ENCODE data around the gene CATSPER1. TPM values are rescaled to one million over a fixed set of nuclear protein-coding genes. Genes with fewer than 3 reads are reported as not detected.

Gene CATSPER1
- total and polyA plus RNA-seq, 2 of the 13 experiments (the other 11 are each of a cell fraction or from before 2014, with no cell fraction given), result 0.17 TPM; not detected in 1

GRCh38 chr11:66051766-66052663, 25.7 kb upstream of the CATSPER1 start, which contains the start of gene SF3B2 (continued):
- TF ChIP-seq, protein P1, sequence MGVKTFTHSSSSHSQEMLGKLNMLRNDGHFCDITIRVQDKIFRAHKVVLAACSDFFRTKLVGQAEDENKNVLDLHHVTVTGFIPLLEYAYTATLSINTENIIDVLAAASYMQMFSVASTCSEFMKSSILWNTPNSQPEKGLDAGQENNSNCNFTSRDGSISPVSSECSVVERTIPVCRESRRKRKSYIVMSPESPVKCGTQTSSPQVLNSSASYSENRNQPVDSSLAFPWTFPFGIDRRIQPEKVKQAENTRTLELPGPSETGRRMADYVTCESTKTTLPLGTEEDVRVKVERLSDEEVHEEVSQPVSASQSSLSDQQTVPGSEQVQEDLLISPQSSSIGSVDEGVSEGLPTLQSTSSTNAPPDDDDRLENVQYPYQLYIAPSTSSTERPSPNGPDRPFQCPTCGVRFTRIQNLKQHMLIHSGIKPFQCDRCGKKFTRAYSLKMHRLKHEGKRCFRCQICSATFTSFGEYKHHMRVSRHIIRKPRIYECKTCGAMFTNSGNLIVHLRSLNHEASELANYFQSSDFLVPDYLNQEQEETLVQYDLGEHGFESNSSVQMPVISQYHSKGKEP (CRISPR knock-in tag; IDR thresholded peaks at IDR 0.05), result no peak
- peak; percentile 63; the same call in 1 of the 2 replicates for TF ChIP-seq ZNF572 (CRISPR knock-in tag; IDR thresholded peaks at IDR 0.05)
- TF ChIP-seq TOPORS (CRISPR knock-in tag; IDR thresholded peaks at IDR 0.05), result peak; percentile 79; the same call in 1 of the 2 replicates
- TF ChIP-seq MLLT10 (CRISPR knock-in tag; IDR thresholded peaks at IDR 0.05), result no peak; the same call in 1 of the 2 replicates
- 0 out of 2 replicates have a peak, but pooled peaks have one; percentile 29 for TF ChIP-seq ZFP36L1 (CRISPR knock-in tag; IDR thresholded peaks at IDR 0.05)
- peak; percentile 89 for TF ChIP-seq SALL2 (CRISPR knock-in tag; IDR thresholded peaks at IDR 0.05)
- TF ChIP-seq KAT7 (CRISPR knock-in tag; IDR thresholded peaks at IDR 0.05; ENCODE audit: borderline replicate concordance), result no peak; the same call in 1 of the 2 replicates
- peak; percentile 82 for TF ChIP-seq IKZF5 (CRISPR knock-in tag; IDR thresholded peaks at IDR 0.05)
- 0 out of 2 replicates have a peak, but pooled peaks have one; percentile 40 for TF ChIP-seq ZNF138 (CRISPR knock-in tag; IDR thresholded peaks at IDR 0.05; ENCODE audit: low read depth)
- TF ChIP-seq KMT2B (CRISPR knock-in tag; IDR thresholded peaks at IDR 0.05), result peak; percentile 85
- TF ChIP-seq, protein P2, sequence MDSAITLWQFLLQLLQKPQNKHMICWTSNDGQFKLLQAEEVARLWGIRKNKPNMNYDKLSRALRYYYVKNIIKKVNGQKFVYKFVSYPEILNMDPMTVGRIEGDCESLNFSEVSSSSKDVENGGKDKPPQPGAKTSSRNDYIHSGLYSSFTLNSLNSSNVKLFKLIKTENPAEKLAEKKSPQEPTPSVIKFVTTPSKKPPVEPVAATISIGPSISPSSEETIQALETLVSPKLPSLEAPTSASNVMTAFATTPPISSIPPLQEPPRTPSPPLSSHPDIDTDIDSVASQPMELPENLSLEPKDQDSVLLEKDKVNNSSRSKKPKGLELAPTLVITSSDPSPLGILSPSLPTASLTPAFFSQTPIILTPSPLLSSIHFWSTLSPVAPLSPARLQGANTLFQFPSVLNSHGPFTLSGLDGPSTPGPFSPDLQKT (CRISPR knock-in tag; IDR thresholded peaks at IDR 0.05; ENCODE audit: borderline replicate concordance), result no peak
- TF ChIP-seq ZNF672 (CRISPR knock-in tag; IDR thresholded peaks at IDR 0.05), result no peak
- TF ChIP-seq ZNF207 (IDR thresholded peaks at IDR 0.05; ENCODE audit: borderline replicate concordance), result no peak
- TF ChIP-seq ZNF253 (CRISPR knock-in tag; IDR thresholded peaks at IDR 0.05; ENCODE audit: borderline replicate concordance), result no peak
- TF ChIP-seq PHF21A (CRISPR knock-in tag; IDR thresholded peaks at IDR 0.05), result peak; percentile 88
- no peak; the same call in 1 of the 2 replicates for TF ChIP-seq MEIS2 (CRISPR knock-in tag; IDR thresholded peaks at IDR 0.05)
- TF ChIP-seq, protein P3, sequence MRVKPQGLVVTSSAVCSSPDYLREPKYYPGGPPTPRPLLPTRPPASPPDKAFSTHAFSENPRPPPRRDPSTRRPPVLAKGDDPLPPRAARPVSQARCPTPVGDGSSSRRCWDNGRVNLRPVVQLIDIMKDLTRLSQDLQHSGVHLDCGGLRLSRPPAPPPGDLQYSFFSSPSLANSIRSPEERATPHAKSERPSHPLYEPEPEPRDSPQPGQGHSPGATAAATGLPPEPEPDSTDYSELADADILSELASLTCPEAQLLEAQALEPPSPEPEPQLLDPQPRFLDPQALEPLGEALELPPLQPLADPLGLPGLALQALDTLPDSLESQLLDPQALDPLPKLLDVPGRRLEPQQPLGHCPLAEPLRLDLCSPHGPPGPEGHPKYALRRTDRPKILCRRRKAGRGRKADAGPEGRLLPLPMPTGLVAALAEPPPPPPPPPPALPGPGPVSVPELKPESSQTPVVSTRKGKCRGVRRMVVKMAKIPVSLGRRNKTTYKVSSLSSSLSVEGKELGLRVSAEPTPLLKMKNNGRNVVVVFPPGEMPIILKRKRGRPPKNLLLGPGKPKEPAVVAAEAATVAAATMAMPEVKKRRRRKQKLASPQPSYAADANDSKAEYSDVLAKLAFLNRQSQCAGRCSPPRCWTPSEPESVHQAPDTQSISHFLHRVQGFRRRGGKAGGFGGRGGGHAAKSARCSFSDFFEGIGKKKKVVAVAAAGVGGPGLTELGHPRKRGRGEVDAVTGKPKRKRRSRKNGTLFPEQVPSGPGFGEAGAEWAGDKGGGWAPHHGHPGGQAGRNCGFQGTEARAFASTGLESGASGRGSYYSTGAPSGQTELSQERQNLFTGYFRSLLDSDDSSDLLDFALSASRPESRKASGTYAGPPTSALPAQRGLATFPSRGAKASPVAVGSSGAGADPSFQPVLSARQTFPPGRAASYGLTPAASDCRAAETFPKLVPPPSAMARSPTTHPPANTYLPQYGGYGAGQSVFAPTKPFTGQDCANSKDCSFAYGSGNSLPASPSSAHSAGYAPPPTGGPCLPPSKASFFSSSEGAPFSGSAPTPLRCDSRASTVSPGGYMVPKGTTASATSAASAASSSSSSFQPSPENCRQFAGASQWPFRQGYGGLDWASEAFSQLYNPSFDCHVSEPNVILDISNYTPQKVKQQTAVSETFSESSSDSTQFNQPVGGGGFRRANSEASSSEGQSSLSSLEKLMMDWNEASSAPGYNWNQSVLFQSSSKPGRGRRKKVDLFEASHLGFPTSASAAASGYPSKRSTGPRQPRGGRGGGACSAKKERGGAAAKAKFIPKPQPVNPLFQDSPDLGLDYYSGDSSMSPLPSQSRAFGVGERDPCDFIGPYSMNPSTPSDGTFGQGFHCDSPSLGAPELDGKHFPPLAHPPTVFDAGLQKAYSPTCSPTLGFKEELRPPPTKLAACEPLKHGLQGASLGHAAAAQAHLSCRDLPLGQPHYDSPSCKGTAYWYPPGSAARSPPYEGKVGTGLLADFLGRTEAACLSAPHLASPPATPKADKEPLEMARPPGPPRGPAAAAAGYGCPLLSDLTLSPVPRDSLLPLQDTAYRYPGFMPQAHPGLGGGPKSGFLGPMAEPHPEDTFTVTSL (CRISPR knock-in tag; IDR thresholded peaks at IDR 0.05; ENCODE audit: borderline replicate concordance), result no peak; the same call in 1 of the 2 replicates
- peak; percentile 70; the same call in 1 of the 2 replicates for TF ChIP-seq TARDBP (CRISPR knock-in tag; IDR thresholded peaks at IDR 0.05)
- TF ChIP-seq ZNF44 (CRISPR knock-in tag; IDR thresholded peaks at IDR 0.05), result peak; percentile 66; the same call in 1 of the 2 replicates
- TF ChIP-seq ZNF780A (CRISPR knock-in tag; IDR thresholded peaks at IDR 0.05), result no peak; the same call in 1 of the 2 replicates
